Measurements from ENCODE around the gene YES1. TPM values are rescaled to one million over a fixed set of nuclear protein-coding genes. Genes with fewer than 3 reads are reported as not detected.

YES1 gene
- total and polyA plus RNA-seq, 2 of the 8 experiments (the other 6 are each of a cell fraction or from before 2014, with no cell fraction given), result 14.8 to 94.3 TPM

- Histone ChIP-seq H4K5ac (ENCODE audit: insufficient read length, low read depth, low read length) (no peak overlapping the region), H3K14ac (ENCODE audit: insufficient read length) (no peak overlapping the region), H3K27me3 (replicated peaks in 1 of 4; ENCODE audit: control insufficient read depth in 3 of 4, extremely low read depth in 1 of 4, insufficient read depth in 3 of 4, low read length in 3 of 4) (no peaks in the 10 kb centered on the region), H3K18ac (ENCODE audit: extremely low read depth, low read length) (no peak overlapping the region), H3K79me2 (ENCODE audit: control insufficient read depth in 1 of 2, insufficient read depth in 2 of 2, low read length in 2 of 2) (peaks cover 2 to 58% of the 10 kb centered on the region in 2 experiments; a peak in 2 of 4 replicates), H3K4me1 (replicated peaks in 1 of 4; ENCODE audit: control insufficient read depth in 3 of 4, insufficient read depth in 4 of 4, low read length in 3 of 4) (peaks cover 0 to 1% (median 0%) of the 10 kb centered on the region in 4 experiments; a peak in 1 of 7 replicates), H2BK5ac (ENCODE audit: low read depth, low read length) (no peak overlapping the region), H3K4me3 (ENCODE audit: extremely low read depth in 1 of 4, insufficient read depth in 2 of 4, low read depth in 3 of 4, low read length in 4 of 4) (no peak overlapping the region), H3K36me3 (ENCODE audit: control insufficient read depth in 2 of 4, insufficient read depth in 4 of 4, low read length in 3 of 4) (no peaks in the 10 kb centered on the region), H3K9me3 (ENCODE audit: insufficient read depth in 2 of 2, low read depth in 1 of 2, low read length in 1 of 2) (no peaks in the 10 kb centered on the region), H3K4me2 (ENCODE audit: insufficient read depth in 1 of 2, low read depth in 2 of 2, low read length in 2 of 2) (no peak overlapping the region), H3K9ac (replicated peaks in 1 of 4; ENCODE audit: extremely low read depth in 1 of 4, low read depth in 3 of 4, low read length in 3 of 4) (no peak overlapping the region), H3K23ac (ENCODE audit: insufficient read length) (no peak overlapping the region), H3K27ac (ENCODE audit: low read depth, low read length) (no peak overlapping the region), H3K4ac (replicated peaks; ENCODE audit: insufficient read length, low read depth, low read length) (no peak overlapping the region), H4K91ac (replicated peaks; ENCODE audit: insufficient read length, low read length) (no peak overlapping the region), H2BK15ac (ENCODE audit: low read length) (no peak overlapping the region), H3K79me1 (ENCODE audit: low read depth, low read length) (peaks cover 8% of the 10 kb centered on the region), H2AFZ (ENCODE audit: low read length) (no peak overlapping the region), H3K23me2 (ENCODE audit: low read depth, low read length) (no peaks in the 10 kb centered on the region), H2AK5ac (ENCODE audit: low read depth, low read length) (no peak overlapping the region), H2BK12ac (ENCODE audit: low read depth, low read length) (no peak overlapping the region), H3K56ac (replicated peaks; ENCODE audit: insufficient read length, low read depth, low read length) (no peak overlapping the region), H2BK120ac (replicated peaks; ENCODE audit: low read depth, low read length) (no peak overlapping the region), H4K20me1 (replicated peaks in 1 of 2; ENCODE audit: control insufficient read depth in 1 of 2, insufficient read depth in 2 of 2, low read length in 2 of 2) (peaks cover 4 to 5% of the 10 kb centered on the region in 2 experiments), H2BK20ac (ENCODE audit: low read length) (no peak overlapping the region), H4K8ac (ENCODE audit: extremely low read depth, insufficient read depth, low read length) (no peak overlapping the region)
- DNase-seq (ENCODE audit: low read depth in 1 of 2, low spot score in 2 of 2) (no peak), FAIRE-seq (no peak)
- WGBS, 2 experiments (ENCODE audit: extremely low coverage in 1 of 2, insufficient coverage in 1 of 2, insufficient read length in 1 of 2, insufficient replicate concordance in 2 of 2, low coverage in 1 of 2, low lambda C conversion rate in 2 of 2, missing lambda C conversion rate in 1 of 2), result 93% methylated on average over 14 of the region's 14 CpGs; no CpG with 5 or more reads in 1 of the 2 experiments
- ChIA-PET CTCF (ENCODE audit: partially characterized antibody) (no interaction called here), POLR2A (ENCODE audit: partially characterized antibody) (no interaction called here)
- TF ChIP-seq CHD1 (IDR thresholded peaks at IDR 0.05; ENCODE audit: low read depth, low read length), result no peak
- TF ChIP-seq TEAD4 (IDR thresholded peaks at IDR 0.05; ENCODE audit: low read depth, low read length), result no peak
- TF ChIP-seq SRF (IDR thresholded peaks at IDR 0.05; ENCODE audit: low read depth, low read length), result no peak
- no peak for TF ChIP-seq SUZ12 (IDR thresholded peaks at IDR 0.05; ENCODE audit: low read length)
- TF ChIP-seq EGR1 (IDR thresholded peaks at IDR 0.05; ENCODE audit: borderline replicate concordance, low read depth, low read length), result no peak
- TF ChIP-seq GTF2F1 (IDR thresholded peaks at IDR 0.05; ENCODE audit: borderline replicate concordance, low read depth, low read length), result no peak
- TF ChIP-seq PHF8 (conservative IDR thresholded peaks at IDR 0.05; ENCODE audit: low read depth, low read length), result no peak
- TF ChIP-seq SP4 (IDR thresholded peaks at IDR 0.05; ENCODE audit: low read length), result no peak
- no peak for TF ChIP-seq CBX5 (IDR thresholded peaks at IDR 0.05; ENCODE audit: low read depth, low read length)
- TF ChIP-seq RFX5 (IDR thresholded peaks at IDR 0.05; ENCODE audit: borderline replicate concordance, low read depth, low read length), result no peak
- TF ChIP-seq SIN3A (conservative IDR thresholded peaks at IDR 0.05 in 1 of 2, IDR thresholded peaks at IDR 0.05 in 1 of 2; ENCODE audit: low read depth in 1 of 2, low read length in 2 of 2), result no peak
- no peak for TF ChIP-seq TBP (IDR thresholded peaks at IDR 0.05; ENCODE audit: low read depth, low read length)
- TF ChIP-seq ASH2L (IDR thresholded peaks at IDR 0.05; ENCODE audit: low read length), result no peak
These were observed 37.9 kb downstream of the YES1 start for GRCh38 chr18:773980-774624.
